GM19372 (cell line): ENCODE results near the gene SLC9A5.

Source experiments
- ATAC-seq: cut with Tn5 transposase; IDR thresholded peaks from one replicate; pipeline ENCODE4 v1.9.1; 2021; ENCODE audit warnings: mild to moderate bottlenecking, low read depth, moderate library complexity; ENCODE audit not compliant: unreplicated experiment

SLC9A5 gene

DNA sequence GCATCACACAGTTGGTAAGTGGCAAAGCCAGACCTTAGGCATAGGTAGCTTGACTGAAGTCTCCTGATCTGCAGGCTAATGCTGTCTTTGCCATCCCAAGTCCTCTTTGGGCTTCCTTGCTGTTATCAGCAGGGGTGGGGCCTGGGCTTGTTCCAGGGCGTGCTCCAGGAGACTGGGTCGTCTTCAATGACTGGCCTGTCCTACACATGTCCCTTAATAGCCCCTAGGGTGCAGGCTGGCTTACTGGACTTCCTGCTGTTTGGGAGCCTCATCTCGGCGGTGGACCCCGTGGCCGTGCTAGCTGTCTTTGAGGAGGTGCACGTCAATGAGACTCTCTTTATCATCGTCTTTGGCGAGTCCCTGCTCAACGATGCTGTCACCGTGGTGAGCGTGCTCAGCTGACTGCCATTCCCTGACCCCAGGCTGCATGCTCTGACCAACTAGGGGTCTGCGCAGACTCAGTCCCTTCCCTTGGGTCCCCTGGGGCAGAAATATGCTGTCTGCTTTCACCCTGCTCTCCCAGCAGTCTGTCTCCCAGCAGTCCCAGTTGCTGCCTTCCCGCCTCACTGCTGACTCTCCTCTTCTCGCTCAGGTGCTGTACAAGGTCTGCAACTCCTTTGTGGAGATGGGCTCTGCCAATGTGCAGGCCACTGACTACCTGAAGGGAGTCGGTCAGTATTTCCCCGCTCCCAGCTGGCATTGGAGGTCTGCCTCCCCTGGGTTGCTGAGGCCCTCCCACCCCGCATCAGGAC is 6.2 kb downstream of the SLC9A5 start:
- no peak for ATAC-seq

DNA sequence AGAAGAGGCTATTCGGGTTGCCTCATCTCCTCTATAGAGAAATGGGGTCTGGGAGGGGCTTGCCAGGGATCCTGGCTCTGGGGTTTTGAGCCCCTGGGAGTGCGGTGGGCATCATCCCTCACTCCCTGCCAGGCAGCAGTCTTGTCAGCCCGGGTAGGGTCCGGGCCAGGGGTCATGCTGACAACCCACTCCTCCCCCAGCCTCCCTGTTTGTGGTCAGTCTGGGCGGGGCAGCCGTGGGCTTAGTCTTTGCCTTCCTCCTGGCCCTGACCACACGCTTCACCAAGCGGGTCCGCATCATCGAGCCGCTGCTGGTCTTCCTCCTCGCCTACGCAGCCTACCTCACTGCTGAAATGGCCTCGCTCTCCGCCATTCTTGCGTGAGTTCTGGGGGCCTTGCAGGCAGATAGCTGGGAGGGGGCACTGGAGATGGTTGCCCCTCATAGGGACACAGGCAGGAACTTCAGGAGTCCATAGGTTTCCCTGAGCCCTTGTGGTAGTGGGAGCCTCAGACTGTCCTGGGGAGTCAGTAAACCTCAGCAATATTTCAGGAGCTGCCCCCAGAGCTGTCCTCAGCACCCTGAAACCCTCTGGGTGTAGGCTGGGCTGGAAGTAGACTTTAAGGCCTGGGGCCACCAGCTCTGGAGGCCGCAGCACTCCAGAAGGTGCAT is 6.9 kb downstream of the SLC9A5 start:
- ATAC-seq = no peak

DNA sequence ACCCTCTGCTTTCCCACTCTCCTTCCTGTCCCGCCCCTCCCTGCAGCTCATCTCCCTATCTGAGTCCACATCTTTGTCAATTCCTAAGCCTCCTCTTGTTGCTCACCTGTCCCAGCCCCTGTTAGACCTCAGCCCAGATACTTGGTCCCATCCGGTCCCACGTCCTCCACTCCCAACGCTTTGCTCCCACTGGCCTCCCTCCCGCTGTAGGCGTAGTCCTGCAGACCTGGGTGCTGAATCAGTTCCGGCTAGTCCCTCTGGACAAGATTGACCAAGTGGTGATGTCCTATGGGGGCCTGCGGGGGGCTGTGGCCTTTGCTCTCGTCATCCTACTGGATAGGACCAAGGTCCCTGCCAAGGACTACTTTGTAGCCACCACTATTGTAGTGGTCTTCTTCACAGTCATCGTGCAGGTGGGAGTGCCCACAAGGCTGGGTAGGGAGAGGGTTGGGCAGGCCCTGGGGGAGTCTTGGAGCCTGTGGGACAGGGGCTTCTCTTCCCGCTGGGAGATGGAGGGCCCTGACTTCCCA is 8.0 kb downstream of the SLC9A5 start:
- no peak for ATAC-seq

DNA sequence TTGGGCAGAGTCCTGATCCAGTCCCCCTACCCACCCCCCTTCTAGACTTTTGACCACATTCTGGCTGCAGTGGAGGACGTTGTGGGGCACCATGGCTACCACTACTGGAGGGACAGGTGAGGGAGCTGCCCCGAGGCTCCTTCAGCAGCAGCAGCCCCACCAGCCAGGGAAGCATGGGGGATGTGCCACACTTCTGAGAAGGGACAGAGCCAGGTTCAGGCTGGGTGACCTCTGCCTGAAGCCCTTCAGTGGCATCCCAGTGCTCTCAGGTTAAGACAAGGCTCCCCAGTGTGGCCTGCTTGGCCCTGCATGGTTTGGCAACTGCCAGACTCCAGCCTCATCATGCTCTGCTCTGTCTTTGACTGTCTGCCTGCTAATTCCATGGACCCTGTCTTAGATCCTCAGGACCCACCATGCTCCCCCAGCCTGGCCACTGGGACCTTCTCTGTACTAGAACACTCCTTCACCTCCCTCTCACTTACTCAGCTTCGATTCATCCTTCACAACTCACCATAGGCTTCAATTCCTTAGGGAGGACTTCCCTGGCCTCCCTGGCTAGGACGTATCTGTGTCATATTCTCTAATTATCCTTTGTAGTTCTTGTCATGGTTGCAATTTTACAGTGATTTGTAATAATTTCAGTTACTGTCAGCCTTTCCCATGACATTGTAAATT is 8.8 kb downstream of the SLC9A5 start:
- no peak for ATAC-seq

DNA sequence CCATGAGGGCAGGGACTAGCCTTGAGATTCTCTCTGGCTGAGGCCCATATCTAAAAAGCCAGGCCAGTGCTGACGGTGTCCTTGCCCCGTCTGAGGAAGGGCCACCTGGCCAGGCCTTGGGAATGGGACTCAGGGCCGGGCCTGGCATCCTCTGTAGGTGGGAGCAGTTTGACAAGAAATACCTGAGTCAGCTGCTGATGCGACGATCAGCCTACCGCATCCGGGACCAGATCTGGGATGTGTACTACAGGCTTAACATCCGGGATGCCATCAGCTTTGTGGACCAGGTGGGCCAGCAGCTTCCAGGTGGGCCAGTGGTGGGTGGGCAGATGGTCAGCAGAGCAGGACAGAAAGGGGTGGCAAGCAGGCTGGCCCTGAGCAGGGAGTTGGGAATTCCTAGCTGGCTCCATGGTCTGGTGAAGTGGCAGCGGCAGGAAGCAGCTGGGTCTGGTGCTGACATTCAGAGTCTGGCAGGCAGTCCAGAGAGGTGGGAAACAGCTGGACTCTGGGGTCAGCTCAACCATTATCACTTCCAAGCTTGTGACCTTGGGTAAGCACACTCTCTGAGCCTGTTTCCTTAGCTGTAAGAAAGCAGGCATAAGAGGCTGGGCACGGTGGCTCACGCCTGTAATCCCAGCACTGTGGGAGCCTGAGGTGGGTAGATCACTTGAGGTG is 9.5 kb downstream of the SLC9A5 start:
- no peak for ATAC-seq

DNA sequence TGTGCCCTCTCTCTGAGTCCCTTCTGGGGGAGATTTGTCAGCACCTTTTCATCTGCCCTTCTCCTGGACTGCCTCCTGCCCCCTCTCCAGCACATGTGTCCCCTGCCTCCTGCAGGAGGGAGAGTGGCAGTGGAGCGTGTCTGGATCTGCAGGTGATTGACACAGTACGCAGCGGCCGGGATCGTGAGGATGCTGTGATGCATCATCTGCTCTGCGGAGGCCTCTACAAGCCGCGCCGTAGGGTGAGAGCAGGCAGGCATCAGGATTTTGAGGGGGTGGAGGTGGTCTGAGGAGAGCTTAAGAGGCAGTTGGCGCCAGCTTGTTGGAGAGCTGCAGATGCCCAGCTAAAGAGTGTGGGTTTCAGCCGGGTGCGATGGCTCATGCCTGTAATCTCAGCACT is 10.9 kb downstream of the SLC9A5 start:
- no peak for ATAC-seq

DNA sequence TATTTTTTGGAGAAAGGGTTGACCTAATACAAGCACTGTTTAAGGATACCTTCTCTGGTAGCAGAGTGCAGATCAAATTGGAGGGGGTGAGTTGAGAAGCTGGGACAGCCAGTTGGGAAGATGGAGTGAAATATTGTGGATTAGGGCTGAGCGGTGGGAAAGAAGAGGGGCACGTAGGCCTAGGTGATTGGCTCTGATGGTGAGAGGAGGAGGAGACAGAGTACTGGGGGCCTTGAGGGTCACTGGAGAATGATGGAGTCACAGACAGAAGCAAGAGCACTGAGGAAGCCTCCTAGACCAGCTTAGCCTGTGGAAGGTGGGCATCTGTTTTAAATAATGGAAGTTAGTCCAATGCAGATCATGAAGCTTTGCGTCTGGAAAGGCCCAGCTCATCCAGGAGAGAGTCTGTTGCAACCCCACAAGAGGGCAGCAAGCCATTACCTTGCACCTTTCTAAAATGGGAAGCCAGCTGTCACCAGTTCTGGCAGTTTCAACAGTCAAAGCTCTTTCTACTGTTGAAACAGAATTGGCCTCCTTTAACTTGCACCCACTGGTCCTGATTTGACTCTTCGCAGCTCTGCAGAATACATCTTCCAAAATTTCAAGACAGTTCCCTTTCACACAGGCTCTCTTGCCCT is 11.8 kb downstream of the SLC9A5 start:
- no peak for ATAC-seq

DNA sequence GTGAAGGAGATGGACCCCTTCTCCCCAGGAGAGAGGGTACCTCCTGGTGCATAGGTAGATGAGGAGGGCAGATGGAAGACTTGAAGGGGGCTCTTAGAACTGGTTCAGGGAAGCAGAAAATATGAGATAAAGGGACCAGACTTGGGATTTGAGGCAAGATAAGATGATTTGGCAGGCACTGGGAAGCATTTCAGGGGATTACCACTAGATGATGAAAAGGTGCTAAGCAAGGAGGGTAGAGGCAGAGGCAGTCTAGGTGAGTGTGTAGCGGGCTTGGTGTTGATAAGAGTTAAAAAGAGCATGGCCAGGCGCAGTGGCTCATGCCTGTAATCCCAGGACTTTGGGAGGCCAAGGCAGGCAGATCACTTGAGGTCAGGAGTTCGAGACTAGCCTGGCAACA is 14.4 kb downstream of the SLC9A5 start:
- no peak for ATAC-seq

DNA sequence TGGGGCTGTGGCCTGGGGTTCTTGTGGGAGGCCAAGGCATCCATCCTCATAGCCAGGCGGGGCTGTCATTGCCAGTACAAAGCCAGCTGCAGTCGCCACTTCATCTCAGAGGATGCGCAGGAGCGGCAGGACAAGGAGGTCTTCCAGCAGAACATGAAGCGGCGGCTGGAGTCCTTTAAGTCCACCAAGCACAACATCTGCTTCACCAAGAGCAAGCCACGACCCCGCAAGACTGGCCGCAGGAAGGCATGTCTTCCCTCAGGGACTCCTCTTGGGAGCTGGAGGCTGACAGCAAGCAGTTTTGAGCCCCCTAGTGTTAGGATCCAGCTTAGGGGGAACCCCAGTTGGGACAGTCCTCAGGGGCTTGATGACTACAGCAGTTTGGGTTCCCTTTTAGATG is 15.5 kb downstream of the SLC9A5 start:
- ATAC-seq = no peak

DNA sequence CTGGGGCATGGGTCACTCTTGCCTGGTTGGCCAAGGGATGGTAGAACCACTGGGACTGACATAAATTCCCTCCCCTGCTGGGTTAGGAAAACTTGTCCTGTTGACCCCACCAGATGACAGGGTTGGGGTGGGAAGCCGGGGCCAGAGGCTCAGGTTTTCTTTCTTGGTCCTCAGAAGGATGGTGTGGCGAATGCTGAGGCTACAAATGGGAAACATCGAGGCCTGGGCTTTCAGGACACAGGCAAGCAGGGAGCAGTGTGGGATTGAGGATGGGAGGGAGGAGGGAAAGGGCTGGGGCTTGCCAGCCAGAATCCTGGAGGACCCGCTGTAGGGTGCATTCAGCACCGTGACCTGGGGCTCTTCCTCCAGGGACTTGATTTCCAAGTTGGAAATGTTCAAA is 16.1 kb downstream of the SLC9A5 start:
- no peak for ATAC-seq

DNA sequence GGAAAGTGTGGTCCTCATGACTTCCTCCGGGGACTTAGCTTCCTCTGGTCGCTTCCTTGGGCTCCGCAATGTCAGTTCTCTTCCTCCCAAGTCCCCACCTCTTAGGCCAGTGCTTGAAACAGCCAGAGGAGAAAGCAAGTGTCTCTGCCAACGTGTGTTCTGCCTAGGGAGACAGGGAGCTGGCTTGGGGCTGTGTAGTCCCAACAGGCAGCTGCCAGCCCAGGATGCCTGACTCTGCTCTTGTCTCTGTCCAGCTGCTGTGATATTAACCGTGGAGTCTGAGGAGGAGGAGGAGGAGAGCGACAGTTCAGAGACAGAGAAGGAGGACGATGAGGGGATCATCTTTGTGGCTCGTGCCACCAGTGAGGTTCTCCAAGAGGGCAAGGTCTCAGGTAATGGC is 17.1 kb downstream of the SLC9A5 start:
- ATAC-seq = no peak

DNA sequence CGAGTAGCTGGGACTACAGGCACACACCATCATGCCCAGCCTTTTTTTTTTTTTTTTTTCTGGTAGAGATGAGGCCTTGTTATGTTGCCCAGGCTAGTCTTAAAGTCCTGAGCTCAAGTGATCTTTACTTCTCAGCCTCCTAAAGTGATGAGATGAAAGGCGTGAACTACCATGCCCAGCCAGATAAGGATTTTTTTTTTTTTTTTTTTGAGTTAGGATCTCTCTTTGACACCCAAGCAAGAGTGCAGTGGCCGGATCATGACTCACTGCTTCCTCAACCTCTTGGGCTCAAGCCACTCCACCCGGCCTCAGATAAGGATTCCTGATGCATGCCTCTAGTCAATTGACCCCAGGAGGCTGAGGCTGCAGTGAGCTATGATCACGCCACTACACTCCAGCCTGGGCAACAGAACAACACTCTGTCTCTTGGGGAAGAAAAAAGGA is 19.4 kb downstream of the SLC9A5 start:
- no peak for ATAC-seq

DNA sequence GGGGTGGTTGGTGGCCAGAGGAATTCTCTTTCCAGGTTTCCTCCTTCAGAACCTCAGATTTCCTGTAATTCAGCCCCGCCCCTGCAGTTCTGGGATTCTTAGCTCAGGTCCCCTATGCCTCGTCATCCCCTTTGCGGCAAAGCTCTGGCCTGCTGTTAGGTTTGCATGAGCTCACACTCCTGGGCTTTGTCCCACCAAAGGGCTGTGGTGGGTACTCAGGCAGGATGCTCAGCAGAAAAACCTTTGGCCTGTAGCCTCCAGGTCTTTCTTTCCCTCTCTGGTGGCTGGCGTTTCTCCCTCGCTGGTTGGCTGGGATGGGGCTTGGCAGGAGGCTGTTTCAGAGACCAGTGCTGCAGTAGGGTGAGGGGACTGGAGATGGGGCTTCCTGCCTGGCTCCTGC is 21.0 kb downstream of the SLC9A5 start:
- ATAC-seq = no peak

DNA sequence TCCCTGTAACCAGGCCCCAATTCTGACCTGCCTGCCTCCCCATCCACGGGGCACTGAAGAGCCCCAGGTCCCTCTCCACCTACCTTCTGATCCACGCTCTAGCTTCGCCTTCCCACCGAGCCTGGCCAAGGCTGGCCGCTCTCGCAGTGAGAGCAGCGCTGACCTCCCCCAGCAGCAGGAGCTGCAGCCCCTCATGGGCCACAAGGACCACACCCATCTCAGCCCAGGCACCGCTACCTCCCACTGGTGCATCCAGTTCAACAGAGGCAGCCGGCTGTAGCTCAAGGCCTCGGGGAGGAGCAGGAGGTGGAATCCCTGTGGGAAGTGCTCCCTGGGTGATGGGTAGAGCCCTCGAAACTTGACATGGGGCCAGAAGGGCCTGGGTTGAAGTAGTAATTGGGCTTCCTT is 22.2 kb downstream of the SLC9A5 start:
- no peak for ATAC-seq

DNA sequence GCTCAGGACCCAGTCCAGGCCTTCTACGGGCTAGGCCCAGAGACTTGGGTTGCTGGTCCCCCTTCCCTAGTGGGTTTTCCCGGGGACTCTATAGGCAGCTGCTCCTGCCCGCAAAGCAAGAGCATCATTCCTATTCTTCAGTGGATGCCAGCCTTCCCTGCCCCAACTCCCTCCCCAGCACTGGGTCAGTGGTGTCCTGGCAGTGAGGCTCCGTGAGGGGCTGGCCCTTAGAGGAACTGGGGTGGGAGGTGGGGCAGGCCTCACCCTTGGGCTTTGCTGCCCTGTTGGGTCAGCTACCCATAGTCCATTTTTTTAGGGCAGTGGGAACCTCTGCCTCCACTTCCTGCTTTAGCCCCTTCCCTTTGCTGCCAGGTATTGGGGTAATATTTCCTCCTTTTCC is 22.7 kb downstream of the SLC9A5 start:
- ATAC-seq = no peak

DNA sequence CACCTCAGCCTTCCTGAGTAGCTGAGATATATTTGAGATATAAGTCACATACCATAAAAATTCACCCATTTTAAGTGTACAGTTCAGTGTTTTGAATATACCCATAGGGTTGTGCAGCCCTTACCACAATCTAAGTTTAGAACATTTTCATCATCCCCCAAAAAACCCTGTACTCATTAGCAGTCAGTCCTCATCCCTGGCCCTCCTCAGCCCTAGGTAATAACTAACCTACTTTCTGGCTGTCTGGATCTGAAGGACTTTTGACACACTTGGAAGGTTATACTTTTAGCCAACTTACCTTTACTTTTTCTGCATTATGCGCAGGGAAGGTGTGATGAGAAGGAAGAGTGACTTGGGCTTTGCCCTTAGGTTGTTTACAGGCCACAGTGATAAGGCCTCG is 26.5 kb downstream of the SLC9A5 start:
- no peak for ATAC-seq

DNA sequence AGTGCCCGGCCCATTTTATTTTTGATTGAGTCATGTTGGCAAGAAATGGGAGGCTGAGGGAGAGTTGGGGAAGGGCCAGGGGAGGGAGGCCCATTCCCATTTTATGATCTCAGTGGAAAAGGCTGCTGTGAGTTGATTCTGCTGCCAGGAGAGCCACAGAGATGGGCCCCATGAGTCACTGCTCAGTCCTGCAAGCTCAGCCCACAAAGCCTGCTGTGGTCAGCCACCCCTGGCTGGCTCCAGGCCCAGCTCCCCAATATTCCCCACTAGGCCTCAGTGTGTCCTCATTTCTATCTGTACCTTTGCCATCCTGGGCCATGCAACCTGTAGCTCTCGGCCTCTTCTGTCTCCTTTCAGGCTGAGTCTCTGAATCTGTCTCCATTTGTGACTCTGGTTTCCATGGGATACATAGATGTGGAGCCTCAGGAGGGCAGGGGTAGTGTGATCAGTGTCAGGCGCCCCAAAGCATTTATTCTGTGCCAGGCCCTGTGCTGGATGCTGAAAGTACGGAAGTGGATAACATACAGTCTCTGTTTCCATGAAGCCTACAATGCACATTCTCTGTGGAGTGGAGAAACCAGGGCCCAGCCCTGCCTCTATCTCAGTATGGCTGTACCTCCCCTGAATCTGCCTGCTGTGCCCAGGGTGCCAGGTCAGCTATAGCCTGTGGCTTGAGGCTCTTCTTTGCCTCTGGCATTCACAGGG is 28.7 kb downstream of the SLC9A5 start:
- no peak for ATAC-seq

DNA sequence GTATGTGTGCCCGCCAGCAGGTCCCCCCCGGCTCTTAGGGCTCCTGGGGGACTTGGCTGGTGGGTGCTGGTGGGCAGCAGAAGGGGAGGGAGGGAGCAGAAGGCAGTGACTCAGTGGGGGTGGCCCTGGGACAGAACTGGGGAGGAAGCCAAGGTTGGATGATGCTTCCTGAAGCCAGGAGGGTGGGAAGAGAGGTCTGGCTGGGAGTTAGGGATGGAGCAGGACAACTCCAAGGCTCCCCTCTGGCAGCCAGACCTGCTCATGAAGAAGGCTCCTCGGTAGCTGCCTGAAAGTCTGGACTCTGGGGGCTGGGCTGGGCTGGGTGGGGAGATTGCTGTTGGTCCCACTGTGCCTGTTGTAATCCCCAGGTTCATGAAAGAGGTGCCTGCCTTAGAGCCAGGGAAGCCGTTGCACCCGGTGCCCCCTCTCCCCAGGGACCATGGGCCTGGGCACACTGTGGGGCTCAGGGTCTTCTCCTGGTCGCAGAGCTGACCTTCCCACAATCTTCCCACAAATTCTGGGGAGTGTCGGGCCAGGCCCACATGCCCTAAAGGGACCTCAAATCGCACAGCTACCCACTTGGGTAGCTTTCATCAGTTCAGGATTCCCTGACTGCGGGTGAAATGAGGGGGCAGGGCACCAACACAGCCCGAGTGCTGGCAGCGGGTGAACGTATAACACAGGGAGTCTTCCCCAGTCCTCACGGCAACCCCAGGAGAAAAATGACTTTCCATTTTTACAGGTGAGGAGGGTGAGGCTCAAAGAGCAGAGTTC is 29.4 kb downstream of the SLC9A5 start:
- no peak for ATAC-seq

DNA sequence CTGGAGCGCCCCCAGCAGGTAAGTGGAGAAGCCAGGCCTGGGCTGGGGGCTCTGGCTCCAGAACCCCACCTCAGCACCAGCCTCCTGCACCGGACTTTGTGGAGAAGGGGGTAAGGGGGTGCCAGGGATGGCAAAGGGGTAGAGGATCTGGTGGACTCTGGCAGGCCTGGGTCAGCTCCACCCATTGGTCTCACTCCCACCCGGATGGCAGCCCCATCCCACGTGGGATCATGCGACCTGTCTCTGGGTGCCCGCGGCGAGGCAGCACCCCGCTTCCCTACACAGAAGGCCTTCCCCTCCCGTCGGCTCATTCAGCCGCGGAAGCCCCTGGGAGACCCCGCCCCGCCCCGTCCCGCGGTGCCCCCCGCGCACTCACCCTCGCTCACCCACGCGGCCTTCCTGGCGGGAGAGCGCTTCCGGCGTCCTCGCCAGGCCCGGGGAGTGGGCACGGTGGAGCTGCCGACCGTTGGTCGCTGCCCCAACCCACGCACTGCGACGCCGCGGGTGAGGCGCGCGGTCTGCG is 30.1 kb downstream of the SLC9A5 start:
- ATAC-seq = peak; percentile 40
